GM10248 (cell line): Measurements from ENCODE around the gene ZP4.

Experiments used
- CTCF ChIA-PET: fragments of 300-600 bp; sonication (Branson Sonifier 250); formaldehyde crosslinking; extraction: SDS; loops from one replicate; lab custom pipeline; 2021; ENCODE audit warnings: antibody characterized with exemption; lab: Yijun Ruan, JAX
- POLR2A ChIA-PET: fragments of 350-650 bp; sonication (Branson Sonifier 250); formaldehyde crosslinking; extraction: SDS; loops from one replicate; lab custom pipeline; 2020; ENCODE audit warnings: antibody characterized with exemption; lab: Yijun Ruan, JAX
- DNase-seq: peaks from one replicate; pipeline ENCODE4 v3.0.0; 2012; ENCODE audit errors: extremely low spot score
- TF ChIP-seq, protein P1 (sequence below): IDR thresholded peaks from 2 replicates; pipeline ENCODE4 v1.5.1; 2012; ENCODE audit warnings: mild to moderate bottlenecking, low read depth; ENCODE audit errors: extremely low read depth, missing control alignments, control extremely low read depth

The ZP4 gene, protein sequence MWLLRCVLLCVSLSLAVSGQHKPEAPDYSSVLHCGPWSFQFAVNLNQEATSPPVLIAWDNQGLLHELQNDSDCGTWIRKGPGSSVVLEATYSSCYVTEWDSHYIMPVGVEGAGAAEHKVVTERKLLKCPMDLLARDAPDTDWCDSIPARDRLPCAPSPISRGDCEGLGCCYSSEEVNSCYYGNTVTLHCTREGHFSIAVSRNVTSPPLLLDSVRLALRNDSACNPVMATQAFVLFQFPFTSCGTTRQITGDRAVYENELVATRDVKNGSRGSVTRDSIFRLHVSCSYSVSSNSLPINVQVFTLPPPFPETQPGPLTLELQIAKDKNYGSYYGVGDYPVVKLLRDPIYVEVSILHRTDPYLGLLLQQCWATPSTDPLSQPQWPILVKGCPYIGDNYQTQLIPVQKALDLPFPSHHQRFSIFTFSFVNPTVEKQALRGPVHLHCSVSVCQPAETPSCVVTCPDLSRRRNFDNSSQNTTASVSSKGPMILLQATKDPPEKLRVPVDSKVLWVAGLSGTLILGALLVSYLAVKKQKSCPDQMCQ

DNA sequence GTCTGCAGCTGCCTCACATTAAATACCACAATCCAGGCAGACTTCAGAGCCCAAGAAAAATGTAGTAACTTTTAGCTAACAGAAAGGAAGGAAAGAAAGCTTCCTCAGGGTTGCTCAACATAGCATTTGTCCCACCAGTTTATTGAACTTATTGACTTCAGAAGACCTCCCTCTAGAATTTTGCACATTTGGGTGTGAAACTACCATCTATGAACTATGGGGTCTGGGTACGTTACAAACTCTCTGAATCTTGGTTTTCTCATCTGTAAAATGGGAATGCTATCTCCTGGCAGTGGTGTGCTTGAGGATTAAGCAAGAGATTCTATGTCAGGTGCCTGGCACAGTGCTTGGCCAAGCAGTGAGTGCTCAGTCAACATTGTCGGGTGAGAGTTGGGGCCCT lies at the start of gene ZP4:
TSS of gene ZP4 (minus strand) at position 101 of the 400 bp plus-strand sequence. CDS start 287 bp downstream, outside the sequence.
- TF ChIP-seq, protein P1, sequence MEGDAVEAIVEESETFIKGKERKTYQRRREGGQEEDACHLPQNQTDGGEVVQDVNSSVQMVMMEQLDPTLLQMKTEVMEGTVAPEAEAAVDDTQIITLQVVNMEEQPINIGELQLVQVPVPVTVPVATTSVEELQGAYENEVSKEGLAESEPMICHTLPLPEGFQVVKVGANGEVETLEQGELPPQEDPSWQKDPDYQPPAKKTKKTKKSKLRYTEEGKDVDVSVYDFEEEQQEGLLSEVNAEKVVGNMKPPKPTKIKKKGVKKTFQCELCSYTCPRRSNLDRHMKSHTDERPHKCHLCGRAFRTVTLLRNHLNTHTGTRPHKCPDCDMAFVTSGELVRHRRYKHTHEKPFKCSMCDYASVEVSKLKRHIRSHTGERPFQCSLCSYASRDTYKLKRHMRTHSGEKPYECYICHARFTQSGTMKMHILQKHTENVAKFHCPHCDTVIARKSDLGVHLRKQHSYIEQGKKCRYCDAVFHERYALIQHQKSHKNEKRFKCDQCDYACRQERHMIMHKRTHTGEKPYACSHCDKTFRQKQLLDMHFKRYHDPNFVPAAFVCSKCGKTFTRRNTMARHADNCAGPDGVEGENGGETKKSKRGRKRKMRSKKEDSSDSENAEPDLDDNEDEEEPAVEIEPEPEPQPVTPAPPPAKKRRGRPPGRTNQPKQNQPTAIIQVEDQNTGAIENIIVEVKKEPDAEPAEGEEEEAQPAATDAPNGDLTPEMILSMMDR = no peak
- DNase-seq = no peak
- ChIA-PET CTCF (no interaction called here), POLR2A (no interaction called here)

DNA sequence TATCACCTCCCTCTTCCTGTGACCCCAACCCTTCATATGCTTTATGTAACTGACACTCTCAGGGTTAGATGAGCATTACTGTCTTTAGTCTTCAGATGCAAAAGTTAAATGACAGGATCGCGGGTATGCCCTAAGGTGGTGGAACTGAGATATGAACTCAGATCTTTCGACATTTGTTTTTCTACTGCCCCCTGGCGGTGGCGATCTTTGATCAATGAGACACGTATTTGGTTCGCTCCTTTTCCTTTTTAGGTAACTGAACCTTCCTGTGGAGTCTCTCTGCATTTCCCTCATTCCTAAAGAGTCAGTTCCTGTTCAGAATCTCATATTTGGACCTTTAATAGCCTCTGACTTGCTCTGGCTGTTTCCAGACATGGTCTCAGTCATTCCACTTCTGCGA lies 47.8 kb upstream of the ZP4 start:
- no peak for DNase-seq
- ChIA-PET CTCF (no interaction called here), POLR2A (no interaction called here)
- TF ChIP-seq, protein P1 = no peak

DNA sequence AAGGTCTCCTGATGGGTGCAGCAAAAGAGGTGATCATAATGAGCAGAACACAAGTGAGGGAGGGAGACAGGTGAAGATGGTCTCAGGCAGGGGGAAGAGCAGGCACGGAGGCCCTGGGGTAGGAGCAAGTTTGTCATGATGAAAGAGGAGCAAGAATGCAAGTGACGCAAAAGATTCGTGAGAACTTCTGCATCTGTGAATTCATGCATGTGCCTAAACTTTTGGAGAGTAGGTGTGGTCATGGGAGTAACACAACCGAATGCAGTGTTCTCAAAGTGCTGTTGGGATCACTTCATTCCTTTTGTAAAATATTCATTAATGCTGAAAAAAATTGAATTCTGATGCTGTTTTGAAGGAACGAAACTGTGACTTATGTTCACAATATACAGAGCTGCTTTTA lies 47.3 kb upstream of the ZP4 start:
- ChIA-PET CTCF (no interaction called here), POLR2A (no interaction called here)
- DNase-seq = no peak
- TF ChIP-seq, protein P1 = no peak

DNA sequence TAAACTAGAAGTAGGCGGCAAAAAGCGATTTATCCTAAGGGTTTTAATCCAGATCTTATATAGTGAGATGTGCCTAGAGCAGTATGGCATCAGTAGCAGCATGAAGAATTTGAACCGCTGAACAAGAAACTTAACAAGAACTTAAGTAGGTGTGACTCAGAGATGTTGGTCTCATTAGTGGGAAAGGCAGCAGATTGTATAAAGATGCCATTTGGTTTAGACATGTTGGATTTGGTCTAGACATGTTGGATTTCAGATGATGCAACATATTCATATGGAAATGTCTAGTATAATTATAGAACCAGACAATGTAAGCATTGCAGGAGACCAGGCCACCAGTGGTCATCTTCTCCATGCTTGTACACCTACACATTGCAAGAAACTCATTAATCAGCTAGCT lies 42.1 kb upstream of the ZP4 start:
- DNase-seq = no peak
- ChIA-PET CTCF (no interaction called here), POLR2A (no interaction called here)
- TF ChIP-seq, protein P1 = no peak

DNA sequence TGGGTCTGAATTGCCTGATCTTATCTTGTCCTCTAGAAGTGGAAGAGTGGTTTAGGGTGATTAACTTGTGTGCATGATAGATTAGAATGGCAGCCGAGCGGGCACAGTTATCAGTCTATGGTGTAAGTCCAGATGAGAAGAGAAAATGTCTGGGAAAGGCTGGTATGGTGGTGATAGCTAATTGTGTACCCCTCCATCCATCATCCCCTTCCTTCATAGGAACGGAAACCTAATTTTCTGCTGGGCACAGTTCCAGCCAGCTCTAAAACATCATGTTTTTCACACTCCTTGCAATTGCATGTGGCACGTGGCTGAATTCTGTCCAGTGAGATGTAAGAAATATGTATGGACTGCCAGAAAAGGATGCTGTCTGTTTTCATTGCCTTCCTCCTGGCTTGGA lies 40.9 kb upstream of the ZP4 start:
- no peak for DNase-seq
- CTCF ChIA-PET = interaction anchor here (1.5 kb wide), 1 partner anchor 14 kb away, joined by 3 read pairs; no protein-coding TSS in a partner anchor
- TF ChIP-seq, protein P1 = no peak
- POLR2A ChIA-PET = no interaction called here

DNA sequence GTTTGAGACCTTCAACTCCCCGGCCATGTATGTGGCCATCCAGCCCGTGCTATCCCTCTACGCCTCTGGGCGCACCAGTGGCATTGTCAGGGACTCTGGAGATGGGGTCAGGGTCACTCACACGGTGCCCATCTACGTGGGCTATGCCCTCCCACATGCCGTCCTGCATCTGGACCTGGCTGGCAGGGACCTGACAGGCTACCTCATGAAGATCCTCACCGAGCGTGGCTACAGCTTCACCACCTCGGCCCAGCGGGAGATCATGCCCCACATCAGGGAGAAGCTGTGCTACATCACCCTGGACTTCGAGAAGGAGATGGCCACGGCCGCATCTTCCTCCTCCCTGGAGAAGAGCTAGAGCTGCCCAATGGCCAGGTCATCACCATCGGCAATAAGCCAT lies 36.5 kb upstream of the ZP4 start:
- ChIA-PET POLR2A (no interaction called here), CTCF (interaction anchor here (1.3 kb wide), 1 partner anchor 19 kb away, joined by 3 read pairs; no protein-coding TSS in a partner anchor)
- no peak for DNase-seq
- TF ChIP-seq, protein P1 = no peak
